Osteoblast (primary cell): ENCODE measurements around the gene EMC8. TPM values are rescaled to one million over a fixed set of nuclear protein-coding genes. Genes with fewer than 3 reads are reported as not detected.
"Not testable (repeated sequence)": the region's sequence is repeated elsewhere in the genome, so short reads cannot be mapped to it uniquely, and the experiment has no call there.

Experiments
- DNase-seq: peaks from one replicate; pipeline ENCODE4 v3.0.0; 2011; ENCODE audit warnings: low spot score, mixed read lengths; ENCODE audit not compliant: insufficient read length; ENCODE audit errors: missing footprints
- H2AFZ ChIP-seq: 2 replicates; pipeline ENCODE4 v1.6.0; 2011; ENCODE audit warnings: mild to moderate bottlenecking, low read length
- H3K27ac ChIP-seq: 2 replicates; pipeline ENCODE4 v1.5.1; 2011; ENCODE audit warnings: mild to moderate bottlenecking, low read depth, low read length, moderate library complexity
- H3K27me3 ChIP-seq: 2 replicates; pipeline ENCODE4 v1.6.0; 2012; ENCODE audit warnings: mild to moderate bottlenecking, control low read depth, inconsistent platforms, low read length, moderate library complexity; ENCODE audit not compliant: insufficient read depth
- H3K36me3 ChIP-seq: 2 replicates; pipeline ENCODE4 v1.5.1; 2011; ENCODE audit warnings: mild to moderate bottlenecking, low read length, control low read depth, moderate library complexity; ENCODE audit not compliant: insufficient read depth
- H3K4me1 ChIP-seq: 2 replicates; pipeline ENCODE4 v1.5.1; 2011; ENCODE audit warnings: mild to moderate bottlenecking, low read length, control low read depth, moderate library complexity; ENCODE audit not compliant: insufficient read depth
- H3K4me2 ChIP-seq: 2 replicates; pipeline ENCODE4 v1.6.0; 2011; ENCODE audit warnings: mild to moderate bottlenecking, low read length; ENCODE audit not compliant: insufficient read depth
- H3K4me3 ChIP-seq: fragments of 200-600 bp; sonication (generic); 3 replicates; pipeline ENCODE4 v1.5.1; 2012; ENCODE audit warnings: mild to moderate bottlenecking, low read length, inconsistent platforms; ENCODE audit not compliant: insufficient read depth
- H3K79me2 ChIP-seq: 2 replicates; pipeline ENCODE4 v1.6.0; 2012; ENCODE audit warnings: mild to moderate bottlenecking, low read length, control low read depth, inconsistent platforms; ENCODE audit not compliant: insufficient read depth
- H3K9me3 ChIP-seq: 2 replicates; pipeline ENCODE4 v1.5.1; 2011; ENCODE audit warnings: low read depth, low read length, control low read depth
- H4K20me1 ChIP-seq: 2 replicates; pipeline ENCODE4 v1.6.0; 2012; ENCODE audit warnings: mild to moderate bottlenecking, low read length, control low read depth; ENCODE audit not compliant: insufficient read depth
- total RNA-seq: library from RNA; depleted of rRNA; stranded (reverse); fragments of >200 nt; gene quantifications from 2 replicates; pipeline ENCODE4 v1.2.3, GENCODE V29; 2012
- TF ChIP-seq, protein P1 (sequence below): IDR thresholded peaks from 2 replicates; pipeline ENCODE4 v1.5.1; 2011; ENCODE audit warnings: mild to moderate bottlenecking, low read depth, low read length, moderate library complexity; ENCODE audit errors: extremely low read depth

The EMC8 gene
- total RNA-seq, 1 donor, result 28.6 TPM

DNA sequence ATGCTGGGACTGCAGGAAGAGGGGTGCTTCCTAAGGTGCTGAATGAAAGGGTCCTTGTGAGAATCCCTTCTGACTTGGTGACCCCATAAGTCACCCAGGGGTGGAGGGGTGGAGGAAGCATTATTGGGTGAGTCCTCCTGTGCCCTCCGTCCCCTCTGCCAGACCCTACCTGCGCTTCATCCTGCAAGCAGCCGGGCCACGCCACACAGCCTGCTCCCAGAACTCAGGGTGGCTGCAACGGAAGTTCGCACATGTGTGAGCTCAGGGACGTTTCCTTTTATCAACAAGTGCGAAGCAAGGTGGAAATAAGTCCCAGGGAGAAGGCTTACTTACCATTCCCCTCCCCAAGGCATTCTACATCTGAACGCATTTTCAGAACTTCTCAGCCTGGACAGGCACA, 41.1 kb upstream of the EMC8 start:
- no peaks in the 10 kb centered on the region for H3K36me3 ChIP-seq
- no peak overlapping the region for H3K4me2 ChIP-seq
- peaks cover 12% of the 10 kb centered on the region for H3K27me3 ChIP-seq
- H3K9me3 ChIP-seq, result peaks cover 3% of the 10 kb centered on the region
- H3K4me3 ChIP-seq, result no peak overlapping the region
- no peak overlapping the region for H2AFZ ChIP-seq
- no peaks in the 10 kb centered on the region for H3K79me2 ChIP-seq
- H3K4me1 ChIP-seq, result no peaks in the 10 kb centered on the region
- no peaks in the 10 kb centered on the region for H4K20me1 ChIP-seq
- DNase-seq, result no peak
- H3K27ac ChIP-seq, result no peak overlapping the region
- TF ChIP-seq, protein P1, sequence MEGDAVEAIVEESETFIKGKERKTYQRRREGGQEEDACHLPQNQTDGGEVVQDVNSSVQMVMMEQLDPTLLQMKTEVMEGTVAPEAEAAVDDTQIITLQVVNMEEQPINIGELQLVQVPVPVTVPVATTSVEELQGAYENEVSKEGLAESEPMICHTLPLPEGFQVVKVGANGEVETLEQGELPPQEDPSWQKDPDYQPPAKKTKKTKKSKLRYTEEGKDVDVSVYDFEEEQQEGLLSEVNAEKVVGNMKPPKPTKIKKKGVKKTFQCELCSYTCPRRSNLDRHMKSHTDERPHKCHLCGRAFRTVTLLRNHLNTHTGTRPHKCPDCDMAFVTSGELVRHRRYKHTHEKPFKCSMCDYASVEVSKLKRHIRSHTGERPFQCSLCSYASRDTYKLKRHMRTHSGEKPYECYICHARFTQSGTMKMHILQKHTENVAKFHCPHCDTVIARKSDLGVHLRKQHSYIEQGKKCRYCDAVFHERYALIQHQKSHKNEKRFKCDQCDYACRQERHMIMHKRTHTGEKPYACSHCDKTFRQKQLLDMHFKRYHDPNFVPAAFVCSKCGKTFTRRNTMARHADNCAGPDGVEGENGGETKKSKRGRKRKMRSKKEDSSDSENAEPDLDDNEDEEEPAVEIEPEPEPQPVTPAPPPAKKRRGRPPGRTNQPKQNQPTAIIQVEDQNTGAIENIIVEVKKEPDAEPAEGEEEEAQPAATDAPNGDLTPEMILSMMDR, result no peak

DNA sequence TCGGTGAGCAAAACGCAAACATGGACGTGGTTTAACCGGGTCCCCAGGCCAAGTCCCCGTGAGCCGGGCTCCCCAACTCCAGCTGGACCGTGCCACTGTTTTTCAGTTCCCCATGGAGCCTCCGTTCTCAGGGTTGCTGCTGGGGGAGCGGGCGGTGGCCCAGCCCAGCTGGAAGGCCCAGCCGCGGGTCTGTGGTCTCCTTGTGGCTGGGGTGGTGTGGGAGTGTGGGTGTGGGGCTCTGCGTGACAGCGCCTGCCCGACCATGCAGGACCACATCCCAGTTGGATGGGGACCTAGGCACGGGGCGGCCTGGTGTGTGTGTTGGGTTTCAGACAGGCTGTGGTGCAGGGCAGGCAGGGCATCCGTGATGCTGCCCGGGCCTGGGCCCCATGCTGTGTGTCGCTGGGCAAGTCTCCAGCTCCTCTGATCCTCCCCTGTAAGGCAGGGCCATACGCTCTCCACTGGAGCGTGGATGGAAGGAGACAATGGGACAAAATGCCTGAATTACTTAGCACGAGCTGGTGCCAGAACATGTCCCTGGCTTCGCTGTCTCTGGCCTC, 40.4 kb upstream of the EMC8 start:
- H3K27me3 ChIP-seq, result peaks cover 12% of the 10 kb centered on the region

GRCh38 chr16:85838876-85839585, 39.7 kb upstream of the EMC8 start:
- Histone ChIP-seq H3K27me3 (peaks cover 12% of the 10 kb centered on the region), H4K20me1 (no peaks in the 10 kb centered on the region), H3K4me1 (no peaks in the 10 kb centered on the region), H2AFZ (no peak overlapping the region), H3K27ac (no peak overlapping the region), H3K4me2 (no peak overlapping the region), H3K9me3 (peaks cover 3% of the 10 kb centered on the region), H3K4me3 (no peak overlapping the region), H3K79me2 (no peaks in the 10 kb centered on the region), H3K36me3 (no peaks in the 10 kb centered on the region)
- DNase-seq, result no peak
- TF ChIP-seq, protein P1, result no peak

More for the DNA sequence above, 40.4 kb upstream of the EMC8 start:
- Histone ChIP-seq H4K20me1 (no peaks in the 10 kb centered on the region), H3K4me2 (no peak overlapping the region), H3K4me3 (no peak overlapping the region), H3K79me2 (no peaks in the 10 kb centered on the region), H2AFZ (no peak overlapping the region), H3K36me3 (no peaks in the 10 kb centered on the region), H3K9me3 (peaks cover 3% of the 10 kb centered on the region), H3K4me1 (no peaks in the 10 kb centered on the region), H3K27ac (no peak overlapping the region)
- TF ChIP-seq, protein P1, result no peak
- no peak for DNase-seq

DNA sequence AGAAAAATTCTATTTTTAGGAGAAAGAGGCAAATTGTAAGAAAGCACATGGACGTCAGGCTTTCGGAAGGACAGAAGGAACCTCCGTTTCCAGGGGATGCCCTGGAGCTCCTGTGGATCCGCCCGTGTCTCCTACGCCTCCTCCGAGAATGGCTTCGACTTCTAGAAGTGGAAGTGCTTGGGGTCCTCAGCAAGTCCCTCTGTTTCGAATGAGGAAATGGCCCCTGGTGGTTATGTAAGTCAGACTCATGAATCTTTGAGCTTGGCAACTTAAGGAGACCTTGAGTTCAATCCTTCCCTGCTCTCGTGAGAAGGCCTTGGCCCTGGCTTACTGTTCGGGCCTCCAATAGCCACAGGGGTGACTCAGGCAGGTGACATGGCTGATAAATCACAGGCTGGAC, 39.0 kb upstream of the EMC8 start:
- peaks cover 11% of the 10 kb centered on the region for H3K27me3 ChIP-seq
- H3K4me3 ChIP-seq, result no peak overlapping the region
- TF ChIP-seq, protein P1, result no peak

DNA sequence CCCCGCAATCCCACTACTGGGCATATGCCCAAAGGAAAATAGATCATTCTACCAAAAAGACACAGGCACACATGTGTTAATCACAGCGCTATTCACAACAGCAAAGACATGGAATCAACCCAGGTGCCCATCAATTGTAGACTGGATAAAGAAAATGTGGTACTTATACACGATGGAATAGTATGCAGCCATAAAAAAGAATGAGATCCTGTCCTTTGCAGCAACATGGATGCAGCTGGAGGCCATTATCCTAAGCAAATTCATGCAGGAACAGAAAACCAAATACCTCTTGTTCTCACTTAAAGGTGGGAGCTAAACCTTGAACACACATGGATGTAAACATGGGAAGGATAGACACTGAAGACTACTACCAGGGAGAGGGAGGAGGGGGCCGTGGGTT, 38.3 kb upstream of the EMC8 start:
- not testable (repeated sequence) for H3K9me3 ChIP-seq, H3K36me3 ChIP-seq, DNase-seq, H3K4me3 ChIP-seq, H3K4me2 ChIP-seq, H2AFZ ChIP-seq, H4K20me1 ChIP-seq, H3K79me2 ChIP-seq, H3K27ac ChIP-seq, H3K27me3 ChIP-seq, H3K4me1 ChIP-seq

More for the DNA sequence above, 39.0 kb upstream of the EMC8 start:
- Histone ChIP-seq H3K27ac (no peak overlapping the region), H3K4me1 (no peaks in the 10 kb centered on the region), H3K9me3 (peaks cover 3% of the 10 kb centered on the region), H3K36me3 (no peaks in the 10 kb centered on the region), H3K79me2 (no peaks in the 10 kb centered on the region), H3K4me2 (no peak overlapping the region), H2AFZ (no peak overlapping the region), H4K20me1 (no peaks in the 10 kb centered on the region)
- no peak for DNase-seq
